DOHH2 (cell line): ENCODE results near the gene FAM53C.

Experiments used
- H3F3A ChIP-seq: fragments of 200-600 bp; sonication (generic), shearing (Covaris generic); 2 replicates; pipeline ENCODE4 v1.6.0; 2016; ENCODE audit warnings: antibody characterized with exemption, mild to moderate bottlenecking; ENCODE audit not compliant: control insufficient read depth, insufficient read depth
- H3K27ac ChIP-seq: fragments of 200-600 bp; sonication (generic); 2 replicates; pipeline ENCODE4 v1.5.1; 2014; ENCODE audit warnings: low read depth, mild to moderate bottlenecking, low read length, moderate library complexity
- H3K27me3 ChIP-seq: fragments of 200-600 bp; sonication (generic); 2 replicates; pipeline ENCODE4 v1.6.1; 2014; ENCODE audit warnings: mild to moderate bottlenecking, low read length, mixed read lengths; ENCODE audit not compliant: control insufficient read depth
- H3K36me3 ChIP-seq: fragments of 200-600 bp; sonication (generic); 2 replicates; pipeline ENCODE4 v1.6.1; 2014; ENCODE audit warnings: mild to moderate bottlenecking, low read length, moderate library complexity, mixed read lengths; ENCODE audit not compliant: control insufficient read depth
- H3K4me1 ChIP-seq: fragments of 200-600 bp; sonication (generic); 2 replicates; pipeline ENCODE4 v1.6.1; 2014; ENCODE audit warnings: mild to moderate bottlenecking, low read length, mixed read lengths; ENCODE audit not compliant: control insufficient read depth
- H3K4me2 ChIP-seq: fragments of 200-600 bp; sonication (generic); 2 replicates; pipeline ENCODE4 v1.6.0; 2014; ENCODE audit warnings: mild to moderate bottlenecking, low read length, moderate library complexity
- H3K4me3 ChIP-seq: fragments of 200-600 bp; sonication (generic); 2 replicates; pipeline ENCODE4 v1.5.1; 2014; ENCODE audit warnings: mild to moderate bottlenecking, low read length, mixed read lengths
- H3K79me2 ChIP-seq: fragments of 200-600 bp; sonication (generic); 2 replicates; pipeline ENCODE4 v1.6.1; 2014; ENCODE audit warnings: mild to moderate bottlenecking, low read length, mixed read lengths; ENCODE audit not compliant: control insufficient read depth
- H3K9me2 ChIP-seq: fragments of 200-600 bp; sonication (generic); replicated peaks from 2 replicates; pipeline ENCODE4 v1.6.1; 2014; ENCODE audit warnings: mild to moderate bottlenecking, low read length, mixed read lengths; ENCODE audit not compliant: control insufficient read depth
- H3K9me3 ChIP-seq: fragments of 200-600 bp; sonication (generic); 2 replicates; pipeline ENCODE4 v1.6.1; 2014; ENCODE audit warnings: antibody characterized with exemption, low read length, mixed read lengths; ENCODE audit not compliant: control insufficient read depth, insufficient read depth
- H4K20me1 ChIP-seq: fragments of 200-600 bp; sonication (generic); 2 replicates; pipeline ENCODE4 v1.6.0; 2014; ENCODE audit warnings: low read depth, mild to moderate bottlenecking, antibody characterized with exemption, low read length, moderate library complexity; ENCODE audit not compliant: control insufficient read depth, insufficient read depth
- CTCF ChIP-seq: fragments of 200-600 bp; sonication (generic); IDR thresholded peaks from one replicate; pipeline ENCODE4 v1.5.1; 2014; ENCODE audit warnings: antibody characterized with exemption, mild to moderate bottlenecking, low read depth, low read length; ENCODE audit not compliant: poor library complexity, severe bottlenecking
- EZH2phosphoT487 ChIP-seq: fragments of 200-600 bp; sonication (generic); IDR thresholded peaks from 2 replicates; pipeline ENCODE4 v1.6.1; 2017; ENCODE audit warnings: borderline replicate concordance, mild to moderate bottlenecking, antibody characterized with exemption, low read length, moderate library complexity, mixed read lengths

The FAM53C gene

GRCh38 chr5:138339464-138339863 lies 1.4 kb downstream of the FAM53C start:
- Histone ChIP-seq H3K36me3 (peaks cover 39% of the 10 kb centered on the region), H3K4me1 (peaks cover 27% of the 10 kb centered on the region), H4K20me1 (no peaks in the 10 kb centered on the region; the same call in 1 of the 2 replicates), H3K4me2 (peak overlapping the region; percentile 70), H3K4me3 (peak overlapping the region; percentile 99), H3K27me3 (no peaks in the 10 kb centered on the region), H3K27ac (peak overlapping the region; percentile 56), H3F3A (no peaks in the 10 kb centered on the region), H3K9me2 (no peaks in the 10 kb centered on the region), H3K79me2 (peaks cover 38% of the 10 kb centered on the region), H3K9me3 (no peaks in the 10 kb centered on the region)
- TF ChIP-seq CTCF (no peak), EZH2phosphoT487 (no peak)

- Histone ChIP-seq H3K27ac (no peak overlapping the region), H3K4me2 (peak overlapping the region; percentile 70), H3K36me3 (peaks cover 45% of the 10 kb centered on the region), H3K9me3 (no peaks in the 10 kb centered on the region), H3K9me2 (no peaks in the 10 kb centered on the region), H3F3A (no peaks in the 10 kb centered on the region), H4K20me1 (no peaks in the 10 kb centered on the region; the same call in 1 of the 2 replicates), H3K79me2 (peaks cover 38% of the 10 kb centered on the region), H3K4me1 (peaks cover 27% of the 10 kb centered on the region), H3K4me3 (peak overlapping the region; percentile 99), H3K27me3 (no peaks in the 10 kb centered on the region)
- TF ChIP-seq CTCF (no peak), EZH2phosphoT487 (no peak)
These were observed 1.9 kb downstream of the FAM53C start for GRCh38 chr5:138340008-138340407.

- Histone ChIP-seq H3K79me2 (peaks cover 19% of the 10 kb centered on the region), H3F3A (no peaks in the 10 kb centered on the region), H3K9me2 (no peaks in the 10 kb centered on the region), H4K20me1 (no peaks in the 10 kb centered on the region; the same call in 1 of the 2 replicates), H3K4me2 (no peak overlapping the region), H3K4me3 (no peak overlapping the region), H3K36me3 (peaks cover 82% of the 10 kb centered on the region), H3K27me3 (no peaks in the 10 kb centered on the region), H3K27ac (no peak overlapping the region), H3K9me3 (no peaks in the 10 kb centered on the region), H3K4me1 (peaks cover 7% of the 10 kb centered on the region)
- TF ChIP-seq CTCF, result no peak
- TF ChIP-seq EZH2phosphoT487, result no peak
These were observed 7.0 kb downstream of the FAM53C start for GRCh38 chr5:138344887-138345622.
